HG02642 (cell line): ENCODE results near the gene PSKH1.
"Not testable (repeated sequence)": the region's sequence is repeated elsewhere in the genome, so short reads cannot be mapped to it uniquely, and the experiment has no call there.

Experiments used
- ATAC-seq: cut with Tn5 transposase; IDR thresholded peaks from one replicate; pipeline ENCODE4 v1.9.1; 2021; ENCODE audit warnings: mild to moderate bottlenecking; ENCODE audit not compliant: unreplicated experiment, poor library complexity

The PSKH1 gene

GRCh38 chr16:67972285-67972684 lies 79.2 kb downstream of the PSKH1 start:
- ATAC-seq, result not testable (repeated sequence)

GRCh38 chr16:67975321-67976105 lies 82.5 kb downstream of the PSKH1 start:
- ATAC-seq, result no peak

- ATAC-seq, result no peak
Measured at GRCh38 chr16:67976205-67976604, 83.2 kb downstream of the PSKH1 start.

- ATAC-seq, result no peak
Measured at GRCh38 chr16:67977005-67977404, 84.0 kb downstream of the PSKH1 start.

- no peak for ATAC-seq
Measured at GRCh38 chr16:67977469-67978227, 84.6 kb downstream of the PSKH1 start.
